ENCODE data around the gene CYCS.
"Not testable (repeated sequence)": the region's sequence is repeated elsewhere in the genome, so short reads cannot be mapped to it uniquely, and the experiment has no call there.

The CYCS gene

GRCh38 chr7:25167262-25167843 lies 42.3 kb upstream of the CYCS start:
- no peaks in the 10 kb centered on the region for H3K79me2 ChIP-seq (ENCODE audit: low read length)
- no peaks in the 10 kb centered on the region for H3K36me3 ChIP-seq (replicated peaks; ENCODE audit: insufficient read depth, low read length)
- peaks cover 12% of the 10 kb centered on the region for H3K4me1 ChIP-seq (ENCODE audit: low read length)
- no peak overlapping the region for H3K27ac ChIP-seq (ENCODE audit: low read length)
- H3F3A ChIP-seq (ENCODE audit: insufficient read depth, low read length), result peaks cover 5% of the 10 kb centered on the region; the same call in 1 of the 2 replicates
- no peaks in the 10 kb centered on the region for H4K20me1 ChIP-seq (ENCODE audit: insufficient read depth, low read length)
- no peak overlapping the region for H3K9ac ChIP-seq (ENCODE audit: low read length)
- no peaks in the 10 kb centered on the region for H3K9me3 ChIP-seq (replicated peaks; ENCODE audit: insufficient read depth, low read length)
- no peak overlapping the region for H3K4me3 ChIP-seq (ENCODE audit: low read length)
- TF ChIP-seq EZH2phosphoT487 (IDR thresholded peaks at IDR 0.05; ENCODE audit: low read length) (no peak), CTCF (IDR thresholded peaks at IDR 0.05; ENCODE audit: low read length) (no peak), EZH2 (optimal IDR thresholded peaks at IDR 0.05; ENCODE audit: low read depth, low read length) (no peak)
- no peak overlapping the region for H3K4me2 ChIP-seq (ENCODE audit: low read depth, low read length)
- H3K9me2 ChIP-seq (replicated peaks; ENCODE audit: insufficient read depth, low read length), result no peaks in the 10 kb centered on the region
- no peaks in the 10 kb centered on the region for H3K27me3 ChIP-seq (replicated peaks; ENCODE audit: insufficient read depth, low read length)
- DNase-seq, result no peak
- H2AFZ ChIP-seq (ENCODE audit: low read length), result no peak overlapping the region

GRCh38 chr7:25159983-25160596 lies 35.0 kb upstream of the CYCS start:
- not testable (repeated sequence) for H2AFZ ChIP-seq (ENCODE audit: low read length); H3K27ac ChIP-seq (ENCODE audit: low read length); H3K9me3 ChIP-seq (replicated peaks; ENCODE audit: insufficient read depth, low read length); H3K4me1 ChIP-seq (ENCODE audit: low read length); H3K4me2 ChIP-seq (ENCODE audit: low read depth, low read length); H3K4me3 ChIP-seq (ENCODE audit: low read length); H4K20me1 ChIP-seq (ENCODE audit: insufficient read depth, low read length); H3K9ac ChIP-seq (ENCODE audit: low read length); H3F3A ChIP-seq (ENCODE audit: insufficient read depth, low read length); H3K9me2 ChIP-seq (replicated peaks; ENCODE audit: insufficient read depth, low read length); H3K27me3 ChIP-seq (replicated peaks; ENCODE audit: insufficient read depth, low read length); H3K36me3 ChIP-seq (replicated peaks; ENCODE audit: insufficient read depth, low read length); H3K79me2 ChIP-seq (ENCODE audit: low read length)
- TF ChIP-seq CTCF (IDR thresholded peaks at IDR 0.05; ENCODE audit: low read length), result peak; percentile 53
- DNase-seq, result peak; percentile 75

GRCh38 chr7:25158966-25159365 lies 33.9 kb upstream of the CYCS start:
- DNase-seq, result no peak
- H3K27me3 ChIP-seq (replicated peaks; ENCODE audit: insufficient read depth, low read length), result no peaks in the 10 kb centered on the region
- no peak overlapping the region for H3K4me3 ChIP-seq (ENCODE audit: low read length)
- no peak overlapping the region for H3K9ac ChIP-seq (ENCODE audit: low read length)
- TF ChIP-seq CTCF (IDR thresholded peaks at IDR 0.05; ENCODE audit: low read length), result no peak
- no peak for TF ChIP-seq EZH2phosphoT487 (IDR thresholded peaks at IDR 0.05; ENCODE audit: low read length)
- no peak for TF ChIP-seq EZH2 (optimal IDR thresholded peaks at IDR 0.05; ENCODE audit: low read depth, low read length)
- no peaks in the 10 kb centered on the region for H4K20me1 ChIP-seq (ENCODE audit: insufficient read depth, low read length)
- no peaks in the 10 kb centered on the region for H3K9me2 ChIP-seq (replicated peaks; ENCODE audit: insufficient read depth, low read length)
- no peaks in the 10 kb centered on the region for H3K79me2 ChIP-seq (ENCODE audit: low read length)
- no peak overlapping the region for H3K27ac ChIP-seq (ENCODE audit: low read length)
- H2AFZ ChIP-seq (ENCODE audit: low read length), result no peak overlapping the region
- H3K4me1 ChIP-seq (ENCODE audit: low read length), result no peaks in the 10 kb centered on the region
- H3K9me3 ChIP-seq (replicated peaks; ENCODE audit: insufficient read depth, low read length), result no peaks in the 10 kb centered on the region
- H3K36me3 ChIP-seq (replicated peaks; ENCODE audit: insufficient read depth, low read length), result no peaks in the 10 kb centered on the region
- no peaks in the 10 kb centered on the region for H3F3A ChIP-seq (ENCODE audit: insufficient read depth, low read length)
- no peak overlapping the region for H3K4me2 ChIP-seq (ENCODE audit: low read depth, low read length)

Data from MM.1S (cell line).